Kidney (tissue), 14 donors: ENCODE data around the gene IFRD2. TPM values are rescaled to one million over a fixed set of nuclear protein-coding genes. Genes with fewer than 3 reads are reported as not detected.
A peak's percentile ranks its signal among the peaks of the same experiment; 100 is the strongest.

Experiments
- DNase-seq, 5 donors: peaks; one replicate each; pipeline ENCODE4 v3.0.0-alpha.2; 2013 to 2020
- FAIRE-seq: peaks from 2 replicates; lab custom pipeline; 2012; peaks lifted over from hg19 to GRCh38; lab: Jason Lieb, UNC
- H3K27ac ChIP-seq, 2 donors: one replicate each; pipeline ENCODE4 v1.7.0; 2013; ENCODE audit warnings: low read depth in 2 of 2, low read length in 2 of 2, inconsistent platforms in 1 of 2
- H3K27me3 ChIP-seq: one replicate; pipeline ENCODE4 v1.7.1; 2013; ENCODE audit warnings: low read length, inconsistent platforms; ENCODE audit not compliant: control insufficient read depth, insufficient read depth
- H3K36me3 ChIP-seq, 3 donors: one replicate each; pipeline versions ENCODE4 v1.7.0 to v1.7.1; 2013; ENCODE audit warnings: low read length in 3 of 3, control low read depth in 1 of 3, inconsistent platforms in 1 of 3; ENCODE audit not compliant: insufficient read depth in 3 of 3, control insufficient read depth in 2 of 3
- H3K4me1 ChIP-seq, 3 donors: one replicate each; pipeline versions ENCODE4 v1.7.0 to v1.7.1; 2013; ENCODE audit warnings: low read length in 3 of 3, inconsistent platforms in 1 of 3, low read depth in 1 of 3; ENCODE audit not compliant: control insufficient read depth in 2 of 3, insufficient read depth in 2 of 3
- H3K4me3 ChIP-seq, 3 donors: one replicate each; pipeline versions ENCODE4 v1.7.0 to v1.8.1; 2013; ENCODE audit warnings: low read length in 3 of 3, control low read depth in 1 of 3, inconsistent platforms in 1 of 3
- H3K9ac ChIP-seq, 3 donors: one replicate each; pipeline versions ENCODE4 v1.7.0 to v1.7.1; 2013; ENCODE audit warnings: low read length in 3 of 3, control low read depth in 1 of 3, inconsistent platforms in 1 of 3
- H3K9me3 ChIP-seq, 3 donors: one replicate each; pipeline versions ENCODE4 v1.7.0 to v1.7.1; 2013; ENCODE audit warnings: low read length in 3 of 3, control low read depth in 1 of 3, inconsistent platforms in 1 of 3; ENCODE audit not compliant: control insufficient read depth in 2 of 3, insufficient read depth in 1 of 3
- intact Hi-C: fragments of 100-400 bp; cut with DNase I; formaldehyde crosslinking; loops from one replicate; pipeline ENCODE4 v1.11.1; 2022
- polyA plus RNA-seq: library from polyadenylated mRNA; stranded (reverse); fragments of 350-450 nt; fragmentation: Illumina TruSeq; extraction: RNeasy Lipid Tissue Mini Kit (QIAGEN cat#74804); gene quantifications from one replicate; pipeline ENCODE4 v1.2.3, GENCODE V29; 2014; ENCODE audit warnings: low read depth, low replicate concordance; ENCODE audit not compliant: insufficient read depth
- total RNA-seq: library from RNA; stranded (reverse); fragmentation: NEBNext Ultra II Directional; extraction: Animal tissue kit (Norgen Biotek cat#: 25700); gene quantifications from one replicate; pipeline ENCODE4 v1.2.1, GENCODE V29; 2021
- TF ChIP-seq, protein P1 (sequence below): IDR thresholded peaks from 3 replicates; pipeline ENCODE4 v1.5.1; 2012; ENCODE audit warnings: mild to moderate bottlenecking, moderate library complexity, borderline replicate concordance; ENCODE audit not compliant: insufficient read depth; ENCODE audit errors: extremely low read depth
- donor health status: control.
- donor health status: control.
- donor health status: control.
- donor health status: control.
- donor health status: control.
- donor health status: DM: yes; HTN: yes; CAD: no.
- donor health status: Normal renal cell carcinoma (clear cell type).

IFRD2 gene
- total and polyA plus RNA-seq, 2 donors from 2014 or later, result 54.1 to 78.1 TPM

DNA sequence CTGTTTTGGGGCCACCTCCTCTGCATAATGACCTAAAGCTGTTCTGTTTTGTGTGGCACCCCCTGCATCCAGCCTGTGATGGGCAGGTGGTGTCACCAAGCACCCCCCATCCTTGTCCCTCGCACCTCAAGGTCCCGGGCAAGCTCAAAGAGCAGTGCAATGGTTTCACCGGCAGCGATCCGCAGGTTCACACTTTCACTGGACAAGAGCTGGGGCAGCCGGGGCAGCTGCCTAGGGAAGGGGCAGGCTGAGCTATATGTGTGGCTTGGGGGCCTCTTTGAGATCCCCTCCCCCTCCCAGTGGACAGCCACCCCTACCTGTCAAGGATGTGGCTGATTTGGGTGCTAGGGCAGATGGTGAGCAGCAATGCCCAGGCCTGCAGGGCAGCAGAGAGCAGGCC, 3.1 kb downstream of the IFRD2 start:
- Histone ChIP-seq H3K36me3 (peaks cover 0 to 25% (median 9%) of the 10 kb centered on the region in 3 donors), H3K9me3 (no peaks in the 10 kb centered on the region), H3K27me3 (no peaks in the 10 kb centered on the region), H3K27ac (no peak overlapping the region), H3K9ac (no peak overlapping the region), H3K4me3 (no peak overlapping the region), H3K4me1 (peaks cover 3 to 17% (median 16%) of the 10 kb centered on the region in 3 donors)
- TF ChIP-seq, protein P1, sequence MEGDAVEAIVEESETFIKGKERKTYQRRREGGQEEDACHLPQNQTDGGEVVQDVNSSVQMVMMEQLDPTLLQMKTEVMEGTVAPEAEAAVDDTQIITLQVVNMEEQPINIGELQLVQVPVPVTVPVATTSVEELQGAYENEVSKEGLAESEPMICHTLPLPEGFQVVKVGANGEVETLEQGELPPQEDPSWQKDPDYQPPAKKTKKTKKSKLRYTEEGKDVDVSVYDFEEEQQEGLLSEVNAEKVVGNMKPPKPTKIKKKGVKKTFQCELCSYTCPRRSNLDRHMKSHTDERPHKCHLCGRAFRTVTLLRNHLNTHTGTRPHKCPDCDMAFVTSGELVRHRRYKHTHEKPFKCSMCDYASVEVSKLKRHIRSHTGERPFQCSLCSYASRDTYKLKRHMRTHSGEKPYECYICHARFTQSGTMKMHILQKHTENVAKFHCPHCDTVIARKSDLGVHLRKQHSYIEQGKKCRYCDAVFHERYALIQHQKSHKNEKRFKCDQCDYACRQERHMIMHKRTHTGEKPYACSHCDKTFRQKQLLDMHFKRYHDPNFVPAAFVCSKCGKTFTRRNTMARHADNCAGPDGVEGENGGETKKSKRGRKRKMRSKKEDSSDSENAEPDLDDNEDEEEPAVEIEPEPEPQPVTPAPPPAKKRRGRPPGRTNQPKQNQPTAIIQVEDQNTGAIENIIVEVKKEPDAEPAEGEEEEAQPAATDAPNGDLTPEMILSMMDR, result no peak
- FAIRE-seq (no peak), DNase-seq (peak in 1 of 5 donors; percentile 39)
- intact Hi-C loops, result no loop called here

DNA sequence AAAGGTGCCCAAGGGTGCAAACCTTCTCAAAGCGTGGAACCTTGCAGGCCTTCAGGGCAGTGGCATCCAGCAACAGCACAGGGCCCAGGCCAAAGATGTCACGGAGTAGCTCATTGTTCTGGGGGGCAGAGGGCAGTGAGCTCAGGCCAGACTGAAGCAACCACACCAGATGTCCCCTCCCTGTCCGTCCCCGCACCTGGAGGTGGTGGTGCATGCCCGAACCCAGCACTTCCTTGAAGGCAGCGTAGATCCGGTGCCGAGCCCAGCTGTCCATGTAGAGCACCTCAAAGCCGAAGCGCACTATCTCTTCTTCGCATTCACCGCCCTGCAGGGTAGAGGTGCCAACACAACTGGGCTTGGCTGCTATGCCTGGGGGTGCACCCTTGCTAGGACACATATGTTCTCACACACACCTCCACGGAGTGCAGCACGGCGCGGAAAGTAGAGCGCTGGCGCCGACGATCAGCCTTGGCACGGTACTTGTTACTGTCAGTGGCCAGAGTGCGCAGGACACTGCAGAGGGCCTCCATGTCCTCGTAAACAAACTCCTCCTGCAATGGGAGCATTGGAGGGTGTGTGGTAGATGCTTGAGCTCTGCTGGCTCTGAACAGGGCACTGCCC, 3.7 kb downstream of the IFRD2 start:
- DNase-seq (no peak), FAIRE-seq (no peak)
- Histone ChIP-seq H3K36me3 (peaks cover 0 to 25% (median 9%) of the 10 kb centered on the region in 3 donors), H3K4me3 (no peak overlapping the region), H3K9me3 (no peaks in the 10 kb centered on the region), H3K27me3 (no peaks in the 10 kb centered on the region), H3K4me1 (peaks cover 3 to 17% (median 16%) of the 10 kb centered on the region in 3 donors), H3K9ac (no peak overlapping the region), H3K27ac (no peak overlapping the region)
- TF ChIP-seq, protein P1, result no peak
- intact Hi-C loops, result no loop called here

DNA sequence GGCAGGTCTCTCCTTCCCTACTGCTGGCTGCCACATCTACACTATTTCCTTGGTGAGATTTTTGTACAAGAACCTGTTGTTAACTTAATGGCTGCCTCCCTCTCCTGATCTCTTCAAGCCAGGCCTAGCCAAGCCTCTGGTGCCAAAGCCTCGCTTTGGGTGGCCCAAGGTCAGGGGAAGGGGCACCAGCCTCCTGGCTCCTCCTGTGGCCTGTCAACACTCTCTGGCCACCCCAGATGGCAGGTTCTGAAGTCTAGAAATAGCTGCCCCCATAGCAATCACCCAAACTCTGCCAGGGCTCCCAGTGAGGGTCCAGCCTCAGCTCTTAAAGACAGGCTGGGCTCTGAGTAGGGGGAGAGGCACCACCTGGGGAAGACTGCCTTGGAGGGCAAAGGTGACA, 5.0 kb downstream of the IFRD2 start:
- no peaks in the 10 kb centered on the region for H3K27me3 ChIP-seq
- intact Hi-C loops, result no loop called here
- no peak overlapping the region for H3K4me3 ChIP-seq
- DNase-seq (no peak), FAIRE-seq (no peak)
- TF ChIP-seq, protein P1, result no peak
- H3K4me1 ChIP-seq, result peaks cover 0 to 8% (median 8%) of the 10 kb centered on the region in 3 donors
- H3K36me3 ChIP-seq, result peaks cover 0 to 25% (median 9%) of the 10 kb centered on the region in 3 donors
- H3K27ac ChIP-seq, result no peak overlapping the region
- no peak overlapping the region for H3K9ac ChIP-seq
- no peaks in the 10 kb centered on the region for H3K9me3 ChIP-seq
